Measurements from ENCODE around the gene APCDD1L.

Gene APCDD1L

GRCh38 chr20:58479726-58480440 is 35.3 kb downstream of the APCDD1L start:
- Histone ChIP-seq H4K91ac (ENCODE audit: low read depth, low read length, poor library complexity) (no peak overlapping the region), H3K27ac (replicated peaks; ENCODE audit: low read length) (no peak overlapping the region), H3K9me3 (replicated peaks in 1 of 2; ENCODE audit: control insufficient read depth in 2 of 2, insufficient read depth in 1 of 2, low read depth in 1 of 2, low read length in 2 of 2) (peaks cover 9% of the 10 kb centered on the region in 2 donors), H2AFZ (ENCODE audit: low read length) (no peak overlapping the region), H3K23ac (ENCODE audit: low read depth, low read length, poor library complexity) (no peak overlapping the region), H3K27me3 (ENCODE audit: control insufficient read depth in 3 of 3, insufficient read depth in 3 of 3, low read depth in 1 of 3, low read length in 3 of 3) (no peaks in the 10 kb centered on the region), H3K4me1 (ENCODE audit: control insufficient read depth in 2 of 2, insufficient read depth in 1 of 2, low read depth in 1 of 2, low read length in 2 of 2) (peaks cover 0 to 2% of the 10 kb centered on the region in 2 donors), H3K4me2 (ENCODE audit: insufficient read depth, low read length, poor library complexity, severe bottlenecking) (no peak overlapping the region), H3K14ac (ENCODE audit: low read length) (no peak overlapping the region), H3K18ac (ENCODE audit: low read length) (peak overlapping the region; percentile 6), H3K36me3 (replicated peaks in 1 of 2; ENCODE audit: control insufficient read depth in 2 of 2, insufficient read depth in 2 of 2, low read length in 2 of 2) (no peaks in the 10 kb centered on the region), H4K8ac (ENCODE audit: low read depth, low read length) (no peak overlapping the region), H2AK5ac (ENCODE audit: low read depth, low read length) (no peak overlapping the region), H3K4ac (ENCODE audit: low read length) (no peak overlapping the region), H3K4me3 (ENCODE audit: low read length in 2 of 2) (no peak overlapping the region), H2BK5ac (ENCODE audit: low read length) (no peak overlapping the region), H2BK15ac (ENCODE audit: low read length) (no peak overlapping the region), H3K79me1 (ENCODE audit: low read depth, low read length) (no peaks in the 10 kb centered on the region), H2BK120ac (ENCODE audit: low read depth, low read length) (no peak overlapping the region), H2BK12ac (ENCODE audit: low read length) (no peak overlapping the region), H3K9ac (ENCODE audit: low read depth, low read length, poor library complexity) (peak overlapping the region; percentile 40)
- no CpG with 5 or more reads among the region's 9 CpGs for WGBS, 2 donors (ENCODE audit: extremely low coverage in 2 of 2, insufficient read length in 2 of 2, insufficient replicate concordance in 1 of 2)
- no peak for DNase-seq (ENCODE audit: low spot score)

GRCh38 chr20:58478141-58478805 is 36.9 kb downstream of the APCDD1L start:
- H4K91ac ChIP-seq (ENCODE audit: low read depth, low read length, poor library complexity): no peak overlapping the region
- no peak for DNase-seq (ENCODE audit: low spot score)
- H3K14ac ChIP-seq (ENCODE audit: low read length): no peak overlapping the region
- no peak overlapping the region for H2AK5ac ChIP-seq (ENCODE audit: low read depth, low read length)
- no peak overlapping the region for H3K4ac ChIP-seq (ENCODE audit: low read length)
- no peak overlapping the region for H3K4me3 ChIP-seq (ENCODE audit: low read length in 2 of 2)
- H3K36me3 ChIP-seq (replicated peaks in 1 of 2; ENCODE audit: control insufficient read depth in 2 of 2, insufficient read depth in 2 of 2, low read length in 2 of 2): no peaks in the 10 kb centered on the region
- no peak overlapping the region for H3K18ac ChIP-seq (ENCODE audit: low read length)
- no peak overlapping the region for H2AFZ ChIP-seq (ENCODE audit: low read length)
- no peak overlapping the region for H2BK120ac ChIP-seq (ENCODE audit: low read depth, low read length)
- H3K27me3 ChIP-seq (ENCODE audit: control insufficient read depth in 3 of 3, insufficient read depth in 3 of 3, low read depth in 1 of 3, low read length in 3 of 3): no peaks in the 10 kb centered on the region
- no peak overlapping the region for H3K27ac ChIP-seq (replicated peaks; ENCODE audit: low read length)
- H4K8ac ChIP-seq (ENCODE audit: low read depth, low read length): no peak overlapping the region
- no peak overlapping the region for H3K23ac ChIP-seq (ENCODE audit: low read depth, low read length, poor library complexity)
- H3K79me1 ChIP-seq (ENCODE audit: low read depth, low read length): no peaks in the 10 kb centered on the region
- H2BK12ac ChIP-seq (ENCODE audit: low read length): no peak overlapping the region
- no peak overlapping the region for H3K4me2 ChIP-seq (ENCODE audit: insufficient read depth, low read length, poor library complexity, severe bottlenecking)
- H3K9ac ChIP-seq (ENCODE audit: low read depth, low read length, poor library complexity): no peak overlapping the region
- H3K4me1 ChIP-seq (ENCODE audit: control insufficient read depth in 2 of 2, insufficient read depth in 1 of 2, low read depth in 1 of 2, low read length in 2 of 2): peaks cover 0 to 2% of the 10 kb centered on the region in 2 donors
- WGBS, 2 donors (ENCODE audit: extremely low coverage in 2 of 2, insufficient read length in 2 of 2, insufficient replicate concordance in 1 of 2): no CpG with 5 or more reads among the region's 3 CpGs
- no peak overlapping the region for H2BK15ac ChIP-seq (ENCODE audit: low read length)
- H3K9me3 ChIP-seq (replicated peaks in 1 of 2; ENCODE audit: control insufficient read depth in 2 of 2, insufficient read depth in 1 of 2, low read depth in 1 of 2, low read length in 2 of 2): peaks cover 9% of the 10 kb centered on the region in 2 donors
- no peak overlapping the region for H2BK5ac ChIP-seq (ENCODE audit: low read length)

- Histone ChIP-seq H2BK120ac (ENCODE audit: low read depth, low read length) (no peak overlapping the region), H2AK5ac (ENCODE audit: low read depth, low read length) (no peak overlapping the region), H2AFZ (ENCODE audit: low read length) (no peak overlapping the region), H4K8ac (ENCODE audit: low read depth, low read length) (no peak overlapping the region), H3K36me3 (replicated peaks in 1 of 2; ENCODE audit: control insufficient read depth in 2 of 2, insufficient read depth in 2 of 2, low read length in 2 of 2) (no peaks in the 10 kb centered on the region), H3K4me3 (ENCODE audit: low read length in 2 of 2) (no peak overlapping the region), H3K4me1 (ENCODE audit: control insufficient read depth in 2 of 2, insufficient read depth in 1 of 2, low read depth in 1 of 2, low read length in 2 of 2) (no peaks in the 10 kb centered on the region), H2BK12ac (ENCODE audit: low read length) (no peak overlapping the region), H3K27me3 (ENCODE audit: control insufficient read depth in 3 of 3, insufficient read depth in 3 of 3, low read depth in 1 of 3, low read length in 3 of 3) (no peaks in the 10 kb centered on the region), H3K79me1 (ENCODE audit: low read depth, low read length) (no peaks in the 10 kb centered on the region), H3K23ac (ENCODE audit: low read depth, low read length, poor library complexity) (no peak overlapping the region), H2BK5ac (ENCODE audit: low read length) (no peak overlapping the region), H3K14ac (ENCODE audit: low read length) (no peak overlapping the region), H4K91ac (ENCODE audit: low read depth, low read length, poor library complexity) (no peak overlapping the region), H3K18ac (ENCODE audit: low read length) (peak overlapping the region; percentile 15), H3K27ac (replicated peaks; ENCODE audit: low read length) (no peak overlapping the region), H3K9ac (ENCODE audit: low read depth, low read length, poor library complexity) (no peak overlapping the region), H3K4ac (ENCODE audit: low read length) (no peak overlapping the region), H3K9me3 (replicated peaks in 1 of 2; ENCODE audit: control insufficient read depth in 2 of 2, insufficient read depth in 1 of 2, low read depth in 1 of 2, low read length in 2 of 2) (peaks cover 9% of the 10 kb centered on the region in 2 donors), H2BK15ac (ENCODE audit: low read length) (no peak overlapping the region), H3K4me2 (ENCODE audit: insufficient read depth, low read length, poor library complexity, severe bottlenecking) (no peak overlapping the region)
- DNase-seq (ENCODE audit: low spot score): no peak
- no CpG with 5 or more reads among the region's 10 CpGs for WGBS, 2 donors (ENCODE audit: extremely low coverage in 2 of 2, insufficient read length in 2 of 2, insufficient replicate concordance in 1 of 2)
These were observed 39.7 kb downstream of the APCDD1L start for GRCh38 chr20:58475466-58475865.
